Sigmoid colon (tissue), 4 donors: ENCODE measurements around the gene PSORS1C2.

Source experiments
- CTCF ChIP-seq, 4 experiments: fragments of 450-650 bp in 3 of 4; fragments of 200-600 bp in 1 of 4; IDR thresholded peaks; one replicate each; pipeline ENCODE4 v1.5.1; 2016 to 2019; ENCODE audit warnings: antibody characterized with exemption in 4 of 4, mild to moderate bottlenecking in 3 of 4, moderate library complexity in 2 of 4
- POLR2A ChIP-seq, 2 donors: fragments of 450-650 bp; IDR thresholded peaks; one replicate each; pipeline ENCODE4 v1.6.1; 2016; ENCODE audit warnings: antibody characterized with exemption in 2 of 2, mild to moderate bottlenecking in 2 of 2, moderate library complexity in 2 of 2
- POLR2AphosphoS5 ChIP-seq, 4 donors: sonication (generic); formaldehyde crosslinking; IDR thresholded peaks; one replicate each; pipeline ENCODE4 v1.6.1; 2017; ENCODE audit warnings: antibody characterized with exemption in 4 of 4

DNA sequence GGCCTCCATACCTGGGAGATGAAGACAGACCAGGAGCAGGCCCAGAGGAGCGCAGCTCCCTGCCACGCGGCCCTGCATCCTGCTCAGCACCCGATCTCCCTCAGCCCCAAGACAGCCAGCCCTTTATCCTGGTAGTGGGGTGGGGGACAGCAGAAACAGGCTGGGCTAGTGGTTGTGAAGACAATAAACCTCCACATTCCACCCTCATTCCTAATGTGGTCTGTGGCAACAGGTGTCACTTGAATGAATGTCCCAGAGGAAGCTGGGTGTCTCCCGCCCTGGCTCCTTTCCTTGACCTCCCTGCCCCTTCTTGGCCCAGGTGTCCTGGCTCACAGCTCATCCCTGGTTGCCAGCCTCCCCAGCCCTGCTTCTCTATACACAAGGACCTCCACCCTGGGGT, 26.4 kb downstream of the PSORS1C2 start, which contains the start of gene C6orf15:
- TF ChIP-seq CTCF (IDR thresholded peaks at IDR 0.05) (no peak), POLR2AphosphoS5 (IDR thresholded peaks at IDR 0.05) (no peak), POLR2A (IDR thresholded peaks at IDR 0.05) (no peak)
